HEK293T (cell line): Measurements from ENCODE around the gene LRRC70.

Experiments
- BHLHE40 ChIP-seq: fragments of 450-650 bp; IDR thresholded peaks from 2 replicates; pipeline ENCODE4 v1.6.1; 2016; ENCODE audit warnings: mild to moderate bottlenecking, moderate library complexity, borderline replicate concordance
- ELF4 ChIP-seq: fragments of 450-650 bp; IDR thresholded peaks from 2 replicates; pipeline ENCODE4 v1.6.1; 2017; ENCODE audit warnings: antibody characterized with exemption
- FOXK2 ChIP-seq: fragments of 450-650 bp; IDR thresholded peaks from 2 replicates; pipeline ENCODE4 v1.6.1; 2016; ENCODE audit warnings: mild to moderate bottlenecking
- FOXM1 ChIP-seq: fragments of 450-650 bp; IDR thresholded peaks from 2 replicates; pipeline ENCODE4 v1.6.1; 2017; ENCODE audit warnings: mild to moderate bottlenecking, borderline replicate concordance
- NFRKB ChIP-seq: fragments of 450-650 bp; IDR thresholded peaks from 2 replicates; pipeline ENCODE4 v1.6.1; 2016; ENCODE audit warnings: mild to moderate bottlenecking, moderate library complexity
- SP1 ChIP-seq: fragments of 450-650 bp; IDR thresholded peaks from 2 replicates; pipeline ENCODE4 v1.6.1; 2017
- SUZ12 ChIP-seq: fragments of 450-650 bp; IDR thresholded peaks from 2 replicates; pipeline ENCODE4 v1.6.1; 2016; ENCODE audit warnings: mild to moderate bottlenecking

GRCh38 chr5:62589504-62589903 is 10.9 kb downstream of the LRRC70 start:
- TF ChIP-seq ELF4 (no peak), BHLHE40 (no peak), FOXM1 (no peak), SUZ12 (no peak), SP1 (no peak), NFRKB (no peak), FOXK2 (no peak)
